Measurements from ENCODE around the gene RUNX1.

GRCh38 chr21:34790834-34791233, 258.3 kb downstream of the RUNX1 start:
- TF ChIP-seq EZH2 (IDR thresholded peaks at IDR 0.05; ENCODE audit: borderline replicate concordance, low read depth, low read length, severe bottlenecking) (no peak), CTCF (IDR thresholded peaks at IDR 0.05; ENCODE audit: extremely low read depth in 1 of 2, insufficient read depth in 1 of 2, low read depth in 1 of 2, low read length in 2 of 2) (no peak), POLR2AphosphoS5 (IDR thresholded peaks at IDR 0.05; ENCODE audit: insufficient read depth, low read depth, low read length) (peak; percentile 35), MAX (IDR thresholded peaks at IDR 0.05; ENCODE audit: insufficient read depth, insufficient read length) (no peak)

Measured in endothelial cell of umbilical vein (primary cell).